Nephron (organoid): ENCODE data around the gene SPDYE3.
"Not testable (repeated sequence)": the region's sequence is repeated elsewhere in the genome, so short reads cannot be mapped to it uniquely, and the experiment has no call there.

Experiments
- H3K27ac Mint-ChIP-seq, 3 experiments: 2 replicates each; pipeline ENCODE4 v1.8.0; 2020; ENCODE audit warnings: mixed read lengths in 3 of 3, mild to moderate bottlenecking in 2 of 3, moderate library complexity in 1 of 3
- H3K27me3 Mint-ChIP-seq: 2 replicates; pipeline ENCODE4 v1.8.0; 2021; ENCODE audit warnings: low read depth, mild to moderate bottlenecking, moderate library complexity, mixed read lengths
- H3K36me3 Mint-ChIP-seq: 2 replicates; pipeline ENCODE4 v1.8.0; 2020; ENCODE audit warnings: low read depth, mixed read lengths
- H3K4me1 Mint-ChIP-seq: 2 replicates; pipeline ENCODE4 v1.8.0; 2020; ENCODE audit warnings: mixed read lengths
- H3K4me3 Mint-ChIP-seq, 3 experiments: 2 replicates each; pipeline ENCODE4 v1.8.0; 2020; ENCODE audit warnings: mild to moderate bottlenecking in 3 of 3, mixed read lengths in 3 of 3, moderate library complexity in 2 of 3
- H3K9me3 Mint-ChIP-seq: 2 replicates; pipeline ENCODE4 v1.8.0; 2020; ENCODE audit warnings: mixed read lengths
- CTCF ChIP-seq, 3 experiments: fragments of 200-600 bp; sonication (generic); IDR thresholded peaks; one replicate each; pipeline ENCODE4 v1.5.0; 2021; ENCODE audit warnings: antibody characterized with exemption in 3 of 3; ENCODE audit not compliant: unreplicated experiment in 3 of 3

The SPDYE3 gene

GRCh38 chr7:100307402-100307801 is at the start of gene SPDYE3:
Gene SPDYE3, plus strand, starts transcription at chr7:100307702. Its CDS starts 184 bp downstream, at chr7:100307886.
- H3K9me3 Mint-ChIP-seq, H3K36me3 Mint-ChIP-seq, H3K27me3 Mint-ChIP-seq, H3K4me1 Mint-ChIP-seq, H3K27ac Mint-ChIP-seq, H3K4me3 Mint-ChIP-seq: not testable (repeated sequence)

- not testable (repeated sequence) for H3K4me3 Mint-ChIP-seq, H3K36me3 Mint-ChIP-seq, H3K27me3 Mint-ChIP-seq, H3K27ac Mint-ChIP-seq, H3K9me3 Mint-ChIP-seq, H3K4me1 Mint-ChIP-seq
Measured at GRCh38 chr7:100259984-100260383, 47.5 kb upstream of the SPDYE3 start.

GRCh38 chr7:100262896-100263295 is 44.6 kb upstream of the SPDYE3 start:
- H3K9me3 Mint-ChIP-seq, H3K36me3 Mint-ChIP-seq, H3K27me3 Mint-ChIP-seq, H3K4me3 Mint-ChIP-seq, H3K27ac Mint-ChIP-seq: not testable (repeated sequence)
- H3K4me1 Mint-ChIP-seq, result peaks cover 12% of the 10 kb centered on the region

GRCh38 chr7:100264223-100264622 is 43.3 kb upstream of the SPDYE3 start:
- not testable (repeated sequence) for H3K9me3 Mint-ChIP-seq, H3K27me3 Mint-ChIP-seq, H3K36me3 Mint-ChIP-seq, H3K27ac Mint-ChIP-seq, H3K4me3 Mint-ChIP-seq
- H3K4me1 Mint-ChIP-seq, result peaks cover 18% of the 10 kb centered on the region

- H3K9me3 Mint-ChIP-seq, H3K36me3 Mint-ChIP-seq, H3K4me3 Mint-ChIP-seq, H3K27me3 Mint-ChIP-seq: not testable (repeated sequence)
- peaks cover 18% of the 10 kb centered on the region for H3K4me1 Mint-ChIP-seq
- H3K27ac Mint-ChIP-seq, result peak overlapping the region in 1 of 3 experiments; percentile 49
Measured at GRCh38 chr7:100264669-100265165, 42.8 kb upstream of the SPDYE3 start.

GRCh38 chr7:100265851-100266250 is 41.7 kb upstream of the SPDYE3 start:
- not testable (repeated sequence) for H3K27ac Mint-ChIP-seq, H3K27me3 Mint-ChIP-seq, H3K9me3 Mint-ChIP-seq, H3K36me3 Mint-ChIP-seq
- Mint-ChIP-seq H3K4me1 (peaks cover 27% of the 10 kb centered on the region), H3K4me3 (peak overlapping the region in 1 of 3 experiments; percentile 37)

- TF ChIP-seq CTCF (IDR thresholded peaks at IDR 0.05; ENCODE audit: unreplicated experiment in 3 of 3), result no peak
- Mint-ChIP-seq H3K9me3 (no peaks in the 10 kb centered on the region), H3K4me3 (peak overlapping the region in 2 of 3 experiments; percentile 12 to 60), H3K27ac (peak overlapping the region in 2 of 3 experiments; percentile 35 to 36), H3K27me3 (no peaks in the 10 kb centered on the region), H3K36me3 (peaks cover 10% of the 10 kb centered on the region), H3K4me1 (peaks cover 29% of the 10 kb centered on the region)
Measured at GRCh38 chr7:100266576-100267354, 40.7 kb upstream of the SPDYE3 start.

GRCh38 chr7:100267648-100268047 is 39.9 kb upstream of the SPDYE3 start:
- Mint-ChIP-seq H3K4me1 (peaks cover 29% of the 10 kb centered on the region), H3K4me3 (peak overlapping the region in 2 of 3 experiments; percentile 28 to 39), H3K36me3 (peaks cover 3% of the 10 kb centered on the region), H3K9me3 (no peaks in the 10 kb centered on the region), H3K27ac (no peak overlapping the region), H3K27me3 (no peaks in the 10 kb centered on the region)
- TF ChIP-seq CTCF (IDR thresholded peaks at IDR 0.05; ENCODE audit: unreplicated experiment in 3 of 3), result no peak

- not testable (repeated sequence) for H3K27me3 Mint-ChIP-seq, H3K9me3 Mint-ChIP-seq, H3K36me3 Mint-ChIP-seq
- Mint-ChIP-seq H3K4me3 (peak overlapping the region; percentile 46 to 97 (median 73)), H3K27ac (peak overlapping the region in 1 of 3 experiments; percentile 72), H3K4me1 (peaks cover 29% of the 10 kb centered on the region)
Measured at GRCh38 chr7:100268882-100269281, 38.6 kb upstream of the SPDYE3 start.

- H3K4me3 Mint-ChIP-seq, result peak overlapping the region; percentile 73 to 97 (median 90)
- H3K9me3 Mint-ChIP-seq, H3K27me3 Mint-ChIP-seq, H3K36me3 Mint-ChIP-seq: not testable (repeated sequence)
- H3K27ac Mint-ChIP-seq, result peak overlapping the region in 2 of 3 experiments; percentile 82 to 93
- H3K4me1 Mint-ChIP-seq, result peaks cover 29% of the 10 kb centered on the region
Measured at GRCh38 chr7:100269306-100270045, 38.0 kb upstream of the SPDYE3 start.

- H3K27ac Mint-ChIP-seq, result peak overlapping the region; percentile 82 to 95 (median 93)
- peaks cover 29% of the 10 kb centered on the region for H3K4me1 Mint-ChIP-seq
- H3K27me3 Mint-ChIP-seq, H3K9me3 Mint-ChIP-seq, H3K36me3 Mint-ChIP-seq: not testable (repeated sequence)
- peak overlapping the region; percentile 90 to 97 (median 94) for H3K4me3 Mint-ChIP-seq
Measured at GRCh38 chr7:100270046-100270918, 37.2 kb upstream of the SPDYE3 start.
